AG09309 (cell line): Measurements from ENCODE around the gene SEBOX.

Source experiments
- DNase-seq: peaks from one replicate; pipeline ENCODE4 v3.0.0-alpha.2; 2010; ENCODE audit warnings: low read depth
- H3K4me3 ChIP-seq: 2 replicates; pipeline ENCODE4 v1.5.1; 2011; ENCODE audit warnings: mild to moderate bottlenecking, low read depth, low read length, moderate library complexity; ENCODE audit not compliant: control insufficient read depth
- CTCF ChIP-seq: IDR thresholded peaks from 2 replicates; pipeline ENCODE4 v1.5.1; 2011; ENCODE audit warnings: mild to moderate bottlenecking, low read depth, low read length, inconsistent platforms; ENCODE audit not compliant: insufficient read depth, control insufficient read depth; ENCODE audit errors: missing control alignments

The SEBOX gene

GRCh38 chr17:28363776-28364650 is 986 bp downstream of the SEBOX start:
- DNase-seq: no peak
- no peak for TF ChIP-seq CTCF
- no peak overlapping the region for H3K4me3 ChIP-seq

- H3K4me3 ChIP-seq: no peak overlapping the region
- TF ChIP-seq CTCF: no peak
- no peak for DNase-seq
Measured at GRCh38 chr17:28363186-28363585, 1.8 kb downstream of the SEBOX start.

- DNase-seq: no peak
- H3K4me3 ChIP-seq: peak overlapping the region; percentile 79
- no peak for TF ChIP-seq CTCF
Measured at GRCh38 chr17:28357901-28358197, 7.2 kb downstream of the SEBOX start.

GRCh38 chr17:28357061-28357900 is 7.7 kb downstream of the SEBOX start, which contains the start of gene POLDIP2:
TSS of gene POLDIP2 (minus strand) at chr17:28357527. CDS start at chr17:28357448, 79 bp downstream.
- TF ChIP-seq CTCF: no peak
- DNase-seq: peak; percentile 65
- H3K4me3 ChIP-seq: peak within 1 kb of the TSS; percentile 92

GRCh38 chr17:28350271-28350670 is 14.7 kb downstream of the SEBOX start:
- DNase-seq: no peak
- no peak for TF ChIP-seq CTCF
- H3K4me3 ChIP-seq: no peak overlapping the region

- DNase-seq: no peak
- TF ChIP-seq CTCF: no peak
Measured at GRCh38 chr17:28348979-28349378, 16.0 kb downstream of the SEBOX start.

More at GRCh38 chr17:28348979-28349378, 16.0 kb downstream of the SEBOX start:
- no peak overlapping the region for H3K4me3 ChIP-seq
